ENCODE measurements around the gene SSR1.

- TF ChIP-seq CTCF (IDR thresholded peaks at IDR 0.05) = no peak
- TF ChIP-seq POLR2A (IDR thresholded peaks at IDR 0.05) = no peak
Observed at GRCh38 chr6:7267071-7267465, 45.9 kb downstream of the SSR1 start.
